Activated naive CD8-positive, alpha-beta T cell treated with anti-CD3 and anti-CD28 coated beads, Interleukin-2, amount 50 U/mL, for 24 hours (primary cell): ENCODE measurements around the gene PTPN6.
A peak's percentile ranks its signal among the peaks of the same experiment; 100 is the strongest.

Experiments used
- ATAC-seq: fragments of 150-1000 bp; cut with Tn5 transposase; one replicate; pipeline ENCODE4 v1.10.0; 2021
- DNase-seq: peaks from one replicate; pipeline ENCODE4 v3.0.0; 2021
- H3K27ac Mint-ChIP-seq: one replicate; pipeline ENCODE4 v1.8.0; 2021; ENCODE audit warnings: mild to moderate bottlenecking, mixed read lengths
- H3K27me3 Mint-ChIP-seq: one replicate; pipeline ENCODE4 v1.8.0; 2021; ENCODE audit warnings: mixed read lengths
- H3K36me3 Mint-ChIP-seq: one replicate; pipeline ENCODE4 v1.8.0; 2021; ENCODE audit warnings: low read depth, mixed read lengths
- H3K4me1 Mint-ChIP-seq: one replicate; pipeline ENCODE4 v1.8.0; 2021; ENCODE audit warnings: mixed read lengths
- H3K4me3 Mint-ChIP-seq: one replicate; pipeline ENCODE4 v1.8.0; 2021; ENCODE audit warnings: mild to moderate bottlenecking, moderate library complexity, mixed read lengths
- H3K9me3 Mint-ChIP-seq: one replicate; pipeline ENCODE4 v1.8.0; 2021; ENCODE audit warnings: mixed read lengths

Gene PTPN6

GRCh38 chr12:6943722-6944380, 7.3 kb upstream of the PTPN6 start, which contains the start of the genes C12orf57 and RNU7-1:
Gene C12orf57, plus strand, starts transcription at chr12:6944022. Its CDS starts 100 bp downstream, at chr12:6944122.
Gene RNU7-1, plus strand, starts transcription at chr12:6943816.
- peaks cover 24% of the 10 kb centered on the region for H3K36me3 Mint-ChIP-seq
- H3K4me1 Mint-ChIP-seq: peaks cover 74% of the 10 kb centered on the region
- DNase-seq: peak; percentile 85
- H3K9me3 Mint-ChIP-seq: no peaks in the 10 kb centered on the region
- peak within 1 kb of the TSS; percentile 87 for H3K4me3 Mint-ChIP-seq
- H3K27me3 Mint-ChIP-seq: no peaks in the 10 kb centered on the region
- peak within 1 kb of the TSS; percentile 99 for H3K27ac Mint-ChIP-seq
- ATAC-seq: peak; percentile 77

DNA sequence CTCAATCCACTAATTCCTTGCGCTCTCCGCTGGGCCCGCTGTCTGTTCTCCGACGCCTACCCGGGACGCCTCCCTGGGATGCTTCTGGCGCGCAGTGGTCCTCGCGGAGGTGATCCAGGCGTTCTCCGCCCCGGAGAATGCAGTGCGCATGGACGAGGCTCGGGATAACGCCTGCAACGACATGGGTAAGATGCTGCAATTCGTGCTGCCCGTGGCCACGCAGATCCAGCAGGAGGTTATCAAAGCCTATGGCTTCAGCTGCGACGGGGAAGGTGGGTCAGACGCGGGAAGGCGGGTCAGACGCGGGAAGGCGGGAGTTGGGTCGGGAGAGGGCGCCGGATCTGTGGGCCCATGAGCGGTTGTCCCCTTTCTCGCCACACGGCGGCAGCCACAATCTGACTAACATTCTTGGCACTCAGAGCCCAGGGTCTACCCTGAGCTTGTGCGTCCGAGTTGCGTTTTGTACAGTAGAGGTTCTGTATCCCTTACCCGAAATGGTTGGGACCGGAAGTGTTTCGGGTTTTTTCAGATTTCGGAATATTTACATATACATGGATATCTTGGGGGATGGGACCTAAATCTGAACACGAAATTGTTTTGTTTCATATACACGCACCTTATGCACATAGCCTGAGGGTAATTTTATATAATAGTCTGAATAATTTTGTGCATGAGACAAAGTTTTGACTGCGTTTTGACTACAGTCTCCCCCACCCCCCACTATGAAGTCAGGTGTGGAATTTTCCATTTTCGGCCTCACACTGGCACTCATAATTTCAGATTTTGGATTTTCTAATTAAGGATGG, 6.6 kb upstream of the PTPN6 start:
- Mint-ChIP-seq H3K27ac (peak overlapping the region; percentile 99), H3K4me3 (peak overlapping the region; percentile 87), H3K9me3 (no peaks in the 10 kb centered on the region), H3K4me1 (peaks cover 75% of the 10 kb centered on the region), H3K36me3 (peaks cover 20% of the 10 kb centered on the region), H3K27me3 (no peaks in the 10 kb centered on the region)
- peak; percentile 88 for DNase-seq
- peak; percentile 42 for ATAC-seq

DNA sequence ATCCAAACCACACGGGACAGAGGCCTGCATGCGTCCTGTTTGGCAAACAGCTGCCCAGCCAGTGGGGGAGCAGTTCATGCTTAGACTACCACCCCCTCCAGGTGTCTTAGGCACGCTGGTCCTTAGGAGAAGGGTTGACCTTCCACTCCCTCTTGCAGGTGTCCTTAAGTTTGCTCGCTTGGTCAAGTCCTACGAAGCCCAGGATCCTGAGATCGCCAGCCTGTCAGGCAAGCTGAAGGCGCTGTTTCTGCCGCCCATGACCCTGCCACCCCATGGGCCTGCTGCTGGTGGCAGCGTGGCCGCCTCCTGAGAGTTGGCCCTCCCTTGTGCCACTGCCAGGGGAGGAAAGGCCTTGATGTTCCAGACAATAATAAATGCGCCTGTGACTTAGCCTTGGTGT, 5.5 kb upstream of the PTPN6 start:
- no peak for DNase-seq
- no peak for ATAC-seq
- H3K36me3 Mint-ChIP-seq: peaks cover 15% of the 10 kb centered on the region
- peak overlapping the region; percentile 87 for H3K4me3 Mint-ChIP-seq
- peak overlapping the region; percentile 99 for H3K27ac Mint-ChIP-seq
- H3K9me3 Mint-ChIP-seq: no peaks in the 10 kb centered on the region
- peaks cover 82% of the 10 kb centered on the region for H3K4me1 Mint-ChIP-seq
- H3K27me3 Mint-ChIP-seq: no peaks in the 10 kb centered on the region

GRCh38 chr12:6946033-6946919, 4.9 kb upstream of the PTPN6 start:
- H3K27ac Mint-ChIP-seq: peak overlapping the region; percentile 99
- ATAC-seq (peak; percentile 13), DNase-seq (peak; percentile 69)
- H3K27me3 Mint-ChIP-seq: no peaks in the 10 kb centered on the region
- H3K4me3 Mint-ChIP-seq: peak overlapping the region; percentile 87
- no peaks in the 10 kb centered on the region for H3K9me3 Mint-ChIP-seq
- H3K4me1 Mint-ChIP-seq: peaks cover 87% of the 10 kb centered on the region
- H3K36me3 Mint-ChIP-seq: peaks cover 13% of the 10 kb centered on the region

DNA sequence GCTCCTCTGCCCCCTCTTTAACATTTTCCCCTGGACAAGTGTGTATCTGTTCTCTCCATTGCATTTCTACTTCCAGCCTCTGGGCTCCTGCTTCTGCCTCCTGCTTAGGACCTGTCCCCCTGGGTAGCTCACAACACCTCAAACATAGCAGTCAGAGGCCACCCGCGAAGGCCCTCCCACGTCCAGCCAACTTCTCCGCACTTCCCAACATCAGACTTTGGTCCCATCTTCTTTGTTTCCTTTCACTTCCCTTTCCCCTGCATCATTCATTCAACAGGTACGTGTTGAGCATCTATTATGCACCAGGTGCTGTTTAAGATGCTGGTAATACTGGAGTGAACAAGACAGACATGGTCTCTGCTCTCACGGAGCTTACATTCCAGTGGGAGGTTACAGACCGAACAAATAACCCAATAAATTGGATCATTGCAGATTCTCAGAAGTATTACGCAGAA, 4.2 kb upstream of the PTPN6 start:
- H3K4me3 Mint-ChIP-seq: peak overlapping the region; percentile 87
- H3K36me3 Mint-ChIP-seq: peaks cover 13% of the 10 kb centered on the region
- peak overlapping the region; percentile 99 for H3K27ac Mint-ChIP-seq
- H3K4me1 Mint-ChIP-seq: peaks cover 87% of the 10 kb centered on the region
- H3K9me3 Mint-ChIP-seq: no peaks in the 10 kb centered on the region
- no peaks in the 10 kb centered on the region for H3K27me3 Mint-ChIP-seq
- ATAC-seq: no peak
- no peak for DNase-seq

- ATAC-seq (no peak), DNase-seq (no peak)
- Mint-ChIP-seq H3K9me3 (no peaks in the 10 kb centered on the region), H3K4me3 (peak overlapping the region; percentile 87), H3K27me3 (no peaks in the 10 kb centered on the region), H3K36me3 (peaks cover 16% of the 10 kb centered on the region), H3K4me1 (peaks cover 81% of the 10 kb centered on the region), H3K27ac (peak overlapping the region; percentile 99)
Observed at GRCh38 chr12:6947615-6948014, 3.5 kb upstream of the PTPN6 start.

GRCh38 chr12:6948873-6949594, 2.1 kb upstream of the PTPN6 start:
- DNase-seq (peak; percentile 50), ATAC-seq (peak; percentile 0)
- Mint-ChIP-seq H3K27ac (peak overlapping the region; percentile 99), H3K9me3 (no peaks in the 10 kb centered on the region), H3K4me3 (peak overlapping the region; percentile 63), H3K27me3 (peaks cover 4% of the 10 kb centered on the region), H3K36me3 (peaks cover 30% of the 10 kb centered on the region), H3K4me1 (peaks cover 77% of the 10 kb centered on the region)

GRCh38 chr12:6950401-6950801, 755 bp upstream of the PTPN6 start:
- H3K4me3 Mint-ChIP-seq: peak overlapping the region; percentile 93
- ATAC-seq: no peak
- peak; percentile 51 for DNase-seq
- H3K27me3 Mint-ChIP-seq: peaks cover 5% of the 10 kb centered on the region
- peak overlapping the region; percentile 99 for H3K27ac Mint-ChIP-seq
- peaks cover 78% of the 10 kb centered on the region for H3K4me1 Mint-ChIP-seq
- peaks cover 35% of the 10 kb centered on the region for H3K36me3 Mint-ChIP-seq
- no peaks in the 10 kb centered on the region for H3K9me3 Mint-ChIP-seq

- peaks cover 47% of the 10 kb centered on the region for H3K36me3 Mint-ChIP-seq
- no peak for DNase-seq
Observed at GRCh38 chr12:6951551-6952120, 480 bp downstream of the PTPN6 start.

DNA sequence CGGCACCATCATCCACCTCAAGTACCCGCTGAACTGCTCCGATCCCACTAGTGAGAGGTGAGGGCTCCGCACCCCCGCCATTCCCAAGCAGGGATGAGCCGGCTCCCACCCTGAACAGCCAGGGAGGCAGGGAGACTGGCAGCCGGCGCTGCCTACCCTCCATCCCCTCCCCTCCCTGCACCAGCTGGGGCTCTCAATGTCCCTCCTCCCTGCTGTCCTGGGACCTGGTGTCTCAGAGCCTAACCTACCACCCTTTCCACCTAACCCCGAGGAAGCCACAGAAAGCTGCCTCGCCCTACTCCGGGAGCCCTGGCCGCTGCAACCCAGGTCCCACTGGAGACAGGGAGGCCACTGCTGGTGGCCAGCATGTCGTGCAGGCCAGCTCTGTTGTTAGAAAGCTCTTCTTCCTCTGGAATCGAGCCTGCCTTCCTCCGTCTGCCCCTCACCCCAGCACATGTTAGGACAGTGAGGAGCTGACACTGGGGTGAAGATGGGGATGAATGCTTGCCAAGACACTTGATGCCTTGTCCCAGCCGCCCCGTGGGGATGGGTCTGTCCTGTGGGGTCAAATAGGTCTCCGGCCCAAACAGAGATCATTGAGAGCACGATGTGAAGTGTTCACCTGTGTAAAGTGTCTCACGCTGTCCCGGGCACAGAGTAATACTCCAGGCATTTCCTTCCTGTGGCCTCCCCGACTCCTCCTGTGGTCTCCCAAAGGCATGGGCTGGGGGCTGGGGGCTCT, 1.1 kb downstream of the PTPN6 start:
- Mint-ChIP-seq H3K4me1 (peaks cover 78% of the 10 kb centered on the region), H3K9me3 (no peaks in the 10 kb centered on the region), H3K27ac (peak overlapping the region; percentile 99), H3K4me3 (peak overlapping the region; percentile 93), H3K27me3 (peaks cover 5% of the 10 kb centered on the region), H3K36me3 (peaks cover 53% of the 10 kb centered on the region)
- DNase-seq: peak; percentile 41
- ATAC-seq: no peak

More at GRCh38 chr12:6951551-6952120, 480 bp downstream of the PTPN6 start:
- H3K4me1 Mint-ChIP-seq: peaks cover 78% of the 10 kb centered on the region
- no peaks in the 10 kb centered on the region for H3K9me3 Mint-ChIP-seq
- peaks cover 5% of the 10 kb centered on the region for H3K27me3 Mint-ChIP-seq
- peak overlapping the region; percentile 93 for H3K4me3 Mint-ChIP-seq
- H3K27ac Mint-ChIP-seq: peak overlapping the region; percentile 99
- ATAC-seq: no peak

- no peak for ATAC-seq
- peaks cover 60% of the 10 kb centered on the region for H3K36me3 Mint-ChIP-seq
- H3K27ac Mint-ChIP-seq: peak overlapping the region; percentile 99
Observed at GRCh38 chr12:6952863-6953441, 1.8 kb downstream of the PTPN6 start.

GRCh38 chr12:6953442-6954315, 2.5 kb downstream of the PTPN6 start:
- H3K36me3 Mint-ChIP-seq: peaks cover 67% of the 10 kb centered on the region
- DNase-seq (peak; percentile 90), ATAC-seq (peak; percentile 39)
- H3K4me3 Mint-ChIP-seq: peak overlapping the region; percentile 93
- peak overlapping the region; percentile 99 for H3K27ac Mint-ChIP-seq
- H3K4me1 Mint-ChIP-seq: peaks cover 79% of the 10 kb centered on the region
- H3K9me3 Mint-ChIP-seq: no peaks in the 10 kb centered on the region
- H3K27me3 Mint-ChIP-seq: peaks cover 5% of the 10 kb centered on the region

More at GRCh38 chr12:6952863-6953441, 1.8 kb downstream of the PTPN6 start:
- H3K27me3 Mint-ChIP-seq: peaks cover 5% of the 10 kb centered on the region
- H3K4me3 Mint-ChIP-seq: peak overlapping the region; percentile 93
- DNase-seq: peak; percentile 40
- H3K9me3 Mint-ChIP-seq: no peaks in the 10 kb centered on the region
- peaks cover 78% of the 10 kb centered on the region for H3K4me1 Mint-ChIP-seq
